Stimulated activated CD8-positive, alpha-beta memory T cell treated with anti-CD3 and anti-CD28 coated beads, Interleukin-15, amount 100 ng/mL, for 48 hours (primary cell): Measurements from ENCODE around the gene DNTT.

ENCODE experiments used
- DNase-seq, 2 donors: peaks; one replicate each; pipeline ENCODE4 v3.0.0-alpha.2; 2020; ENCODE audit warnings: low read depth in 2 of 2

The DNTT gene

GRCh38 chr10:96304230-96304629 is at the start of gene DNTT:
Gene DNTT (plus strand): TSS chr10:96304434. CDS start chr10:96304498, 64 bp downstream.
- DNase-seq, result no peak

GRCh38 chr10:96254976-96255375 is 49.3 kb upstream of the DNTT start:
- DNase-seq, result no peak

GRCh38 chr10:96255549-96256333 is 48.5 kb upstream of the DNTT start:
- no peak for DNase-seq

- DNase-seq, result no peak
These were observed 46.3 kb upstream of the DNTT start for GRCh38 chr10:96257944-96258343.

- no peak for DNase-seq
These were observed 45.1 kb upstream of the DNTT start for GRCh38 chr10:96259150-96259549.

- DNase-seq, result no peak
These were observed 44.2 kb upstream of the DNTT start for GRCh38 chr10:96260014-96260413.

GRCh38 chr10:96261132-96261531 is 43.1 kb upstream of the DNTT start:
- DNase-seq, result no peak

GRCh38 chr10:96261930-96262329 is 42.3 kb upstream of the DNTT start:
- DNase-seq, result no peak

GRCh38 chr10:96263176-96263575 is 41.1 kb upstream of the DNTT start:
- no peak for DNase-seq

- DNase-seq, result no peak
These were observed 40.6 kb upstream of the DNTT start for GRCh38 chr10:96263669-96264068.

GRCh38 chr10:96264938-96265337 is 39.3 kb upstream of the DNTT start:
- DNase-seq, result no peak

GRCh38 chr10:96266118-96266770 is 38.0 kb upstream of the DNTT start:
- DNase-seq, result no peak

GRCh38 chr10:96267234-96267705 is 37.0 kb upstream of the DNTT start:
- DNase-seq, result no peak

GRCh38 chr10:96268341-96268909 is 35.8 kb upstream of the DNTT start:
- DNase-seq, result no peak

- DNase-seq, result no peak
These were observed 34.6 kb upstream of the DNTT start for GRCh38 chr10:96269438-96270300.

GRCh38 chr10:96270571-96270970 is 33.7 kb upstream of the DNTT start:
- DNase-seq, result no peak

GRCh38 chr10:96271016-96271815 is 33.0 kb upstream of the DNTT start, which contains the start of gene BLNK:
Gene BLNK (minus strand): TSS chr10:96271569. CDS start chr10:96271398, 171 bp downstream.
- DNase-seq, result no peak

- no peak for DNase-seq
These were observed 31.6 kb upstream of the DNTT start for GRCh38 chr10:96272316-96273280.

GRCh38 chr10:96275685-96276418 is 28.4 kb upstream of the DNTT start:
- DNase-seq, result no peak
